Adipocyte (in vitro differentiated cells): ENCODE measurements around the gene TXNDC15.
"Not testable (repeated sequence)": the region's sequence is repeated elsewhere in the genome, so short reads cannot be mapped to it uniquely, and the experiment has no call there.

Experiments used
- DNase-seq: peaks from one replicate; pipeline ENCODE4 v3.0.0-alpha.2; 2015; ENCODE audit warnings: low read depth
- H3K27me3 ChIP-seq: replicated peaks from 2 replicates; pipeline ENCODE4 v1.7.0; 2013; ENCODE audit warnings: mild to moderate bottlenecking, low read length, moderate library complexity; ENCODE audit not compliant: control insufficient read depth, insufficient read depth
- H3K36me3 ChIP-seq: 2 replicates; pipeline ENCODE4 v1.7.0; 2013; ENCODE audit warnings: low read length, mild to moderate bottlenecking, moderate library complexity; ENCODE audit not compliant: control insufficient read depth, insufficient read depth, severe bottlenecking
- H3K4me1 ChIP-seq: 2 replicates; pipeline ENCODE4 v1.7.0; 2013; ENCODE audit warnings: mild to moderate bottlenecking, low read length, moderate library complexity; ENCODE audit not compliant: control insufficient read depth, insufficient read depth
- H3K4me3 ChIP-seq: 2 replicates; pipeline ENCODE4 v1.7.0; 2013; ENCODE audit warnings: mild to moderate bottlenecking, low read length, moderate library complexity
- H3K9ac ChIP-seq: 2 replicates; pipeline ENCODE4 v1.7.0; 2013; ENCODE audit warnings: mild to moderate bottlenecking, low read length, moderate library complexity
- H3K9me3 ChIP-seq: 2 replicates; pipeline ENCODE4 v1.7.0; 2013; ENCODE audit warnings: mild to moderate bottlenecking, low read length, moderate library complexity; ENCODE audit not compliant: control insufficient read depth

The TXNDC15 gene

DNA sequence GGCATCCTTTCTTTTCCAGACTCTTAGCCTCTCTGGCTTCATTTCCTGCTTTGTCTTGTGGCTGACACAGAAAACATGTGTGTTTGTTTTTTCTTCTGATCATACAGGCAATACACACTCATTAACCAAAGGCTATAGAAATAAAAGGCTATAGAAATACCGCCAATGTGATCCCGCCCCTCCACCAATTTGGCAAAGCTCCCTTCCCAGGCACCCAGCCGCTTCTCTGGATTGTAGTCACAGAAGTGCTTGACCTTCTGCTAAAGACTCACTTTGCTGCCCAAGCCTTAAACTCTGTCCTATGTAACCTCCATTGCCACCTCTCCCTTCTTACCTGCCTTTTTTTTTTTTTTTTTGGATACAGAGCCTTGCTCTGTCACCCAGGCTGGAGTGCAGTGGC lies 5.3 kb downstream of the TXNDC15 start:
- Histone ChIP-seq H3K36me3 (no peaks in the 10 kb centered on the region), H3K4me3 (no peak overlapping the region)
- DNase-seq: no peak

DNA sequence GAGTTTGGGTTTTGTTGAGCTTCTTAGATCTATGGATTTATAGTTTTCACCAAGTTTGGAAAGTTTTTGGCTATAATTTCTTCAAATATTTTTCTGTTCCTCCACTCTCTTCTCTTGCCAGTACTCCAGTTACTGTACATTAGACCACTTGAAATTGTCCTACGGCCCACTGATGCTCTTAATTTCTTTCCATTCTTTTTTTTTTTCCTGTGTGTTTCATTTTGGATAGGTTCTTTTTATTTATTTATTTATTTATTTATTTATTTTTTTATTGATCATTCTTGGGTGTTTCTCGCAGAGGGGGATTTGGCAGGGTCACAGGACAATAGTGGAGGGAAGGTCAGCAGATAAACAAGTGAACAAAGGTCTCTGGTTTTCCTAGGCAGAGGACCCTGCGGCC lies 6.8 kb downstream of the TXNDC15 start:
- not testable (repeated sequence) for DNase-seq, H3K36me3 ChIP-seq, H3K4me1 ChIP-seq, H3K4me3 ChIP-seq, H3K27me3 ChIP-seq, H3K9me3 ChIP-seq, H3K9ac ChIP-seq

More for the DNA sequence above, 5.3 kb downstream of the TXNDC15 start:
- no peaks in the 10 kb centered on the region for H3K27me3 ChIP-seq
- no peaks in the 10 kb centered on the region for H3K9me3 ChIP-seq
- no peak overlapping the region for H3K9ac ChIP-seq
- peaks cover 8% of the 10 kb centered on the region for H3K4me1 ChIP-seq

GRCh38 chr5:134881711-134882110 lies 7.5 kb downstream of the TXNDC15 start:
- not testable (repeated sequence) for H3K27me3 ChIP-seq, H3K9ac ChIP-seq, H3K4me1 ChIP-seq, DNase-seq, H3K9me3 ChIP-seq, H3K4me3 ChIP-seq, H3K36me3 ChIP-seq

- Histone ChIP-seq H3K9ac (no peak overlapping the region), H3K4me3 (no peak overlapping the region), H3K36me3 (no peaks in the 10 kb centered on the region), H3K27me3 (no peaks in the 10 kb centered on the region), H3K4me1 (no peaks in the 10 kb centered on the region), H3K9me3 (no peaks in the 10 kb centered on the region)
- no peak for DNase-seq
Observed at GRCh38 chr5:134887593-134888159, 13.5 kb downstream of the TXNDC15 start.

DNA sequence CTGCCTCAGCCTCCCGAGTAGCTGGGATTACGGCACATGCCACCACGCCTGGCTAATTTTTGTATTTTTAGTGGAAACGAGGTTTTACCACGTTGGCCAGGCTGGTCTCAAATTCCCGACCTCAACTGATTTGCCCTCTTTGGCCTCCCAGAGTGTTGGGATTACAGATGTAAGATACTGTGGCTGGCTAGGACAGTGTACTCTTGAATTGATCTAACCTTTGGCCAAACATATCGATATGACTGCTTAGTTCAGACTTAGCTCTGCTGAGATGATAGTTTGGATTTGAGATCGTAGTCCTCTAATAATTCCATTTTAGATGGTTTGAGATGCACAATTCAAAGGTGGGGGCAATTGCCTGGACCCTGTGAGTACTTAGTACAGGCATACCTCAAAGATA lies 15.2 kb downstream of the TXNDC15 start:
- Histone ChIP-seq H3K4me3 (no peak overlapping the region), H3K27me3 (no peaks in the 10 kb centered on the region), H3K4me1 (no peaks in the 10 kb centered on the region), H3K9me3 (no peaks in the 10 kb centered on the region), H3K9ac (no peak overlapping the region), H3K36me3 (no peaks in the 10 kb centered on the region)
- no peak for DNase-seq

- Histone ChIP-seq H3K4me1 (no peaks in the 10 kb centered on the region), H3K9ac (no peak overlapping the region), H3K36me3 (peaks cover 4% of the 10 kb centered on the region), H3K4me3 (no peak overlapping the region), H3K9me3 (no peaks in the 10 kb centered on the region), H3K27me3 (no peaks in the 10 kb centered on the region)
- DNase-seq: no peak
Observed at GRCh38 chr5:134891473-134891872, 17.3 kb downstream of the TXNDC15 start.

GRCh38 chr5:134892282-134892681 lies 18.1 kb downstream of the TXNDC15 start:
- no peaks in the 10 kb centered on the region for H3K4me1 ChIP-seq
- H3K9me3 ChIP-seq: no peaks in the 10 kb centered on the region
- DNase-seq: no peak
- peaks cover 6% of the 10 kb centered on the region for H3K36me3 ChIP-seq
- no peak overlapping the region for H3K4me3 ChIP-seq
- H3K9ac ChIP-seq: no peak overlapping the region
- H3K27me3 ChIP-seq: no peaks in the 10 kb centered on the region

- no peaks in the 10 kb centered on the region for H3K4me1 ChIP-seq
- H3K27me3 ChIP-seq: no peaks in the 10 kb centered on the region
- no peak overlapping the region for H3K9ac ChIP-seq
- no peaks in the 10 kb centered on the region for H3K9me3 ChIP-seq
- DNase-seq: no peak
- no peak overlapping the region for H3K4me3 ChIP-seq
- peaks cover 9% of the 10 kb centered on the region for H3K36me3 ChIP-seq
Observed at GRCh38 chr5:134892926-134893325, 18.8 kb downstream of the TXNDC15 start.

- H3K36me3 ChIP-seq: peaks cover 9% of the 10 kb centered on the region
- no peak overlapping the region for H3K9ac ChIP-seq
- no peak for DNase-seq
- H3K27me3 ChIP-seq: no peaks in the 10 kb centered on the region
- H3K4me3 ChIP-seq: no peak overlapping the region
- H3K9me3 ChIP-seq: no peaks in the 10 kb centered on the region
- no peaks in the 10 kb centered on the region for H3K4me1 ChIP-seq
Observed at GRCh38 chr5:134893748-134894505, 19.8 kb downstream of the TXNDC15 start.

DNA sequence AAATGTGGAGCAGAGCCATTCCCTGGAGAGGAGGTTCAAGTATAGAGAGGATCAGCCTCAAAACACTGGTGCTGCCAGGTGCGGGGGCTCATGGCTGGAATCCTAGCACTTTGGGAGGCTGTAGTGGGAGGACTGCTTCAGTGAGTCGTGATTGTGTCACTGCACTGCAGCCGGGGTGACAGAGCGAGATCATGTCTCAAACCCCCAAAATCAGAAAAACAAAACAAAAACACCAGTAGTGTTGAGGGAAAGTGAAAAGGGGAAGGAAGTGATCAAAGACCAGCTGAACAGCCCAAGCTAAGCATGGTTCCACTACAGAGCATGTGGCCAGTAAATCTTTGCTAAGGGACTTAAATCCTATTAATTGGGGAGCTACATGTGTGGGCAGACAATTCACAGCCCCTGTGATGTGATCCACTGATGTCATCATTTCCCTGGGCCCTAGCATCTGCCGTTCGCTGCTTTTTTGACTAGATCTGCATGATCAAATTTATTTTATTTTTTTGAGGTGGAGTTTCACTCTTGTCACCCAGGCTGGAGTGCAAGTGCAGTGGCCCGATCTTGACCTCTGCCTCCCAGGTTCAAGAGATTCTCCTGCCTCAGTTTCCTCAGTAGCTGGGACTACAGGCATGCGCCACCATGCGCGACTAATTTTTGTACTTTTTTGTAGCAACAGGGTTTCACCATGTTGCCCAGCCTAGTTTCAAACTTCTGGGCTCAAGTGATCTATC lies 28.1 kb downstream of the TXNDC15 start:
- H3K36me3 ChIP-seq: peaks cover 14% of the 10 kb centered on the region
- DNase-seq: no peak
- H3K4me1 ChIP-seq: no peaks in the 10 kb centered on the region
- no peak overlapping the region for H3K9ac ChIP-seq
- H3K9me3 ChIP-seq: no peaks in the 10 kb centered on the region
- H3K4me3 ChIP-seq: no peak overlapping the region
- no peaks in the 10 kb centered on the region for H3K27me3 ChIP-seq

- Histone ChIP-seq H3K9ac (peak within 1 kb of the TSS; percentile 96), H3K36me3 (peaks cover 3% of the 10 kb centered on the region), H3K4me3 (peak within 1 kb of the TSS; percentile 96), H3K27me3 (no peaks in the 10 kb centered on the region), H3K4me1 (no peaks in the 10 kb centered on the region), H3K9me3 (no peaks in the 10 kb centered on the region)
- DNase-seq: peak; percentile 95
Observed at GRCh38 chr5:134904610-134905245, 30.6 kb downstream of the TXNDC15 start, which contains the start of gene PCBD2. PCBD2 (plus strand) TSS chr5:134905131; CDS start chr5:134905140, 9 bp downstream.
